Activated naive CD4-positive, alpha-beta T cell treated with anti-CD3 and anti-CD28 coated beads, Interleukin-2, amount 50 U/mL, for 16 hours (primary cell): ENCODE measurements around the gene EPM2AIP1.

Source experiments
- DNase-seq: peaks from one replicate; pipeline ENCODE4 v3.0.0-alpha.2; 2020

Gene EPM2AIP1

GRCh38 chr3:36944641-36945270, 48.2 kb downstream of the EPM2AIP1 start, which contains the start of gene TRANK1:
Gene TRANK1, minus strand, starts transcription at chr3:36945054. Its CDS starts 245 bp downstream, at chr3:36944809.
- DNase-seq: peak; percentile 83

DNA sequence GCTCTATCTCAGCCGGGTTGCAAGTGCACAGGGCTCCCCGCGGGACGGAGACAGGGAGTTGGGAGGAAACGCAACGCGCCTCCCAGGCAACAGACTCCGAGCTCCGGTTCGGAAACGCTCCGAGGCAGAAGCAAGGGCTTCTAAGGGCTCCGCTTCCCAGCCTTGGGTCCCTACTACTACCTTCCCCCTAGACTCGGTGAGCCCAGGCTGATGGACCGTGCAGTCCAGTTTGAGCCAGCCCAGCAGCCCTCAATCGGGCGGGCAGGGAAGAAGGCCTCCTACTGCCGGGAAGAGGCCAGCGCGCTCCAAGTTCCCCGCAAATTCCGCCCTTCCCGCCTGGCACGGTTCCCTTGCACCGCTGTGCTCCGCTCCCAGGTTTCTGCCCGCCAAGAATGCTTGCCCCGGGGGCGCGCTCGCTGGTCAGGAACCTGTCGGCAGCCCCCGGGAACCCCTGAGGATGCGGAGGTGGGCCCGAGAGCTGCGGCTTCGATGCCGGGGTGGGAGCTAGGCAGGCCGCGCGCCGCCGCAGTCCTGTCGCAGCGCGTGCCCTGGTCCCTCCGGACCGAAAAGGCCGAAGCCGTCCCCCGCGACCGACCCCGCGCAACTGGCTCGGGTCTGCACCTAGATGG, 48.8 kb downstream of the EPM2AIP1 start:
- DNase-seq: peak; percentile 44

- DNase-seq: no peak
Measured at GRCh38 chr3:36943601-36944000, 49.3 kb downstream of the EPM2AIP1 start.

- DNase-seq: no peak
Measured at GRCh38 chr3:36942638-36943248, 50.2 kb downstream of the EPM2AIP1 start.

DNA sequence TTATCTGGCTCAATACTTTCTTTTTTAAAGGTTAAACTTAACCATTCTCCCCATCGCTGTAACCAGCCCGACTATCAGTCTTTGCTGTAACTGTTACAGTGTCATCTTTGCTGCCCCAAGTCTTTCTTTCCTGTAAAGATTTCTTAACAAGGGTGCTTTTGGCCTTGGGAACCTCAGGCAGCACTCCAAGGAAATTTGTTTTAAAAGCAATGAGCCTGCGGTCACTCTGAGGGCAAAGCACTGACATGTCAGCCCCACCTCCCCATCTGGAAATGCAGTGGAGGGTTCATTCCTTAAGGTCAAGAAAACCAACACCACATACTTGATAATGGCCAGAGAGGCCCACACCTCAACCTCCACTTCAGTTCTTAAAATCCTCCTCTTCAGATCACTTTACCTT, 51.3 kb downstream of the EPM2AIP1 start:
- DNase-seq: no peak

GRCh38 chr3:36941162-36941561, 51.8 kb downstream of the EPM2AIP1 start:
- no peak for DNase-seq

- DNase-seq: no peak
Measured at GRCh38 chr3:36937492-36937891, 55.4 kb downstream of the EPM2AIP1 start.
